Stimulated activated CD8-positive, alpha-beta memory T cell treated with anti-CD3 and anti-CD28 coated beads, Interleukin-7, amount 100 ng/mL, for 4 hours (primary cell): Measurements from ENCODE around the gene NHLRC4.
"Not testable (repeated sequence)": the region's sequence is repeated elsewhere in the genome, so short reads cannot be mapped to it uniquely, and the experiment has no call there.

Source experiments
- DNase-seq, 2 donors: peaks; one replicate each; pipeline ENCODE4 v3.0.0-alpha.2; 2020; ENCODE audit warnings: low read depth in 2 of 2

Gene NHLRC4

DNA sequence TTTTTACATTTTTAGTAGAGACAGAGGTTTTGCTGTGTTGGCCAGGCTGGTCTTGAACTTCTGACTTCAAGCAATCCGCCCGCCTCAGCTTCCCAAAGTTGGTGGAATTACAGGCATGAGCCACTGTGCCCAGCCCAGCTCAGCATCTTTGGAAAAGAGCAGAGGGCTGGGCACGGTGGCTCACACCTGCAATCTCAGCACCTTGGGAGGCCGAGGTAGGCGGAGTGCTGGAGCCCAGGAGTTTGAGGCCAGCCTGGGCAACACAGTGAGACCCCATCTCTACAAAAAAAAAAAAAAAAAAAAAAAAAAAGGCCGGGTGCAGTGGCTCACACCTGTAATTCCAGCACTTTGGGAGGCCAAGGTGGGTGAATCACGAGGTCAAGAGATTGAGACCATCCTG is 30.9 kb downstream of the NHLRC4 start:
- not testable (repeated sequence) for DNase-seq

- DNase-seq: no peak
These were observed 32.3 kb downstream of the NHLRC4 start for GRCh38 chr16:598823-599739.

GRCh38 chr16:600781-601180 is 34.0 kb downstream of the NHLRC4 start:
- DNase-seq: no peak

- DNase-seq: no peak
These were observed 37.1 kb downstream of the NHLRC4 start for GRCh38 chr16:603933-604332.

DNA sequence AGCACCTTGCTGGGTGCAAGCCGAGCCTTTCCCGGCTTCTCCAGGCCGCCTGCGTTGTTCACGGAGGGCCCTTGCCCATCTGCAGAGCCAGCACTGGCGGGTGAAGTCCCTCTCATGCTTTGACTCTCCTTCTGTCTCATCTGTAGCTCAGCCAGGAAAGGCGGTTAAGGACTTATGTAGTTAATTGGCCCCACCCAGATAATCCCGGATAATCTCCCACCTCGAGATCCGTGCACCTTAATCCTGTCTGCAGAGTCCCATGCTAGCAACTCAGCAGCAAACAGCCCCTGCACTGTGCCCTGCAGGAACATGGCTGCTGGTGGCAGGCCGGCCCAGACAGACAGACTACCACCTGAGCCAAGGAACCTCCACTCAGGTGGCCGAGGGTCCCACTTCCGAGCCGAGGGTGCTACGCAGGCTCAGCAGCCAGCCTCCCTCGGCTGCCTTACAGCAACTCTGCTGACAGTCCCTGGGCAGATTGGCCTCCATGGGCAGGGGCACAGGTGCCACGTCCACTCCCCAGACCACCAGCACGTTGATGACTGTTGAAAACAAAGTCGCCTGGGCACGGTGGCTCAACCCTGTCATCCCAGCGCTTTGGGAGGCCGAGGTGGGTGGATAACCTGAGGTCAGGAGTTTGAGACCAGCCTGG is 40.0 kb downstream of the NHLRC4 start:
- no peak for DNase-seq

GRCh38 chr16:608019-608418 is 41.2 kb downstream of the NHLRC4 start:
- DNase-seq: no peak

- no peak for DNase-seq
These were observed 42.5 kb downstream of the NHLRC4 start for GRCh38 chr16:609316-609715.

DNA sequence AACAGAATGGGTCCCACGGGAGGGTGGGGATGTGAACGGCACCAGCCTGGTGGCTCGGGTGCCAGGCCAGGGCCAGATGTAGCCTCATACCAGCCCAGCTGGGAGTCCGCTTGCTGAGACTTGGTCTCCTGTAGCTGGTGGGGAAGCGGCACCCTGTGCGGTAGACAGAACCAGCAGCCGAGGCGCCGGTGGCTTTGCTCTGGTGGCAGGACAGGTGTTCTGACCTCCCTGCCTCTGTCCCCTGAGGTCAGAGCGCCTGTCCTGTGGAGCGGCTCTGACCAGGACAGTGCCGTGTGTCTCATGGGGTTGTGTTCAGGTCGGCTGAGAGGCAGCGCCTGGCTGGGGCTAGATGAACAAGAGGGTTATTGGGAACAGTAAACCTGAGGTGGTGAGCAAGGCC is 43.2 kb downstream of the NHLRC4 start:
- DNase-seq: no peak

GRCh38 chr16:610513-611381 is 43.9 kb downstream of the NHLRC4 start:
- peak in 1 of 2 donors; percentile 36 for DNase-seq

- DNase-seq: no peak
These were observed 48.3 kb downstream of the NHLRC4 start for GRCh38 chr16:615122-615521.

GRCh38 chr16:616733-617586 is 50.2 kb downstream of the NHLRC4 start:
- DNase-seq: no peak

DNA sequence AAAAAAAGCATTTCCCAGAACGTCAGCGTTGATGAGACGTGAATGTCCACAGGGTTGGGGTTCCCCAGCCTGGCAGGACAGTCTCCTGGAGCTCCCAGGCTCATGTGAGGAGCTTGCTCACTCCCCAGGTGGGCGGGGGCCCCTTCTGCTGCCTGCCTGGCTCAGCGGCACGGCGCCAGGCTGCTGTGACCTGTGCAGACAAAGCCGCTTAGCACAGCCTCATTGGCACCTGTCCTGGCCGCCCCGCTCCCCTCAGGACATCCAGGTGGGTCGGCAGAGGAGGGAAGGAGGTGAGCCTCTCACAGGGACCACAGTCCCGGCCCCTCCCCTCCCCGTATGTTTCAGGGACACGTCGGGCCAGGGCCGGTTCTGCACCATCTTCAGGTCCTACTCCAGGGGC is 51.0 kb downstream of the NHLRC4 start:
- DNase-seq: no peak
